HUES6 (cell line): ENCODE measurements around the gene YWHAQ.
A peak's percentile ranks its signal among the peaks of the same experiment; 100 is the strongest.
"Not testable (repeated sequence)": the region's sequence is repeated elsewhere in the genome, so short reads cannot be mapped to it uniquely, and the experiment has no call there.

ENCODE experiments used
- H3K27ac ChIP-seq: 2 replicates; pipeline ENCODE4 v1.7.0; 2013; ENCODE audit warnings: low read depth, mild to moderate bottlenecking, low read length, inconsistent platforms
- H3K27me3 ChIP-seq: 2 replicates; pipeline ENCODE4 v1.6.1; 2013; ENCODE audit warnings: low read length; ENCODE audit not compliant: control insufficient read depth, insufficient read depth
- H3K36me3 ChIP-seq: 2 replicates; pipeline ENCODE4 v1.6.1; 2013; ENCODE audit warnings: low read length; ENCODE audit not compliant: control insufficient read depth, insufficient read depth
- H3K4me1 ChIP-seq: 2 replicates; pipeline ENCODE4 v1.6.1; 2013; ENCODE audit warnings: low read length; ENCODE audit not compliant: control insufficient read depth, insufficient read depth
- H3K4me3 ChIP-seq: 2 replicates; pipeline ENCODE4 v1.5.1; 2013; ENCODE audit warnings: low read depth, low read length
- H3K9ac ChIP-seq: one replicate; pipeline ENCODE4 v1.6.1; 2013; ENCODE audit warnings: mild to moderate bottlenecking, low read length
- H3K9me3 ChIP-seq: 2 replicates; pipeline ENCODE4 v1.6.1; 2013; ENCODE audit warnings: low read depth, low read length; ENCODE audit not compliant: control insufficient read depth, insufficient read depth

YWHAQ gene

DNA sequence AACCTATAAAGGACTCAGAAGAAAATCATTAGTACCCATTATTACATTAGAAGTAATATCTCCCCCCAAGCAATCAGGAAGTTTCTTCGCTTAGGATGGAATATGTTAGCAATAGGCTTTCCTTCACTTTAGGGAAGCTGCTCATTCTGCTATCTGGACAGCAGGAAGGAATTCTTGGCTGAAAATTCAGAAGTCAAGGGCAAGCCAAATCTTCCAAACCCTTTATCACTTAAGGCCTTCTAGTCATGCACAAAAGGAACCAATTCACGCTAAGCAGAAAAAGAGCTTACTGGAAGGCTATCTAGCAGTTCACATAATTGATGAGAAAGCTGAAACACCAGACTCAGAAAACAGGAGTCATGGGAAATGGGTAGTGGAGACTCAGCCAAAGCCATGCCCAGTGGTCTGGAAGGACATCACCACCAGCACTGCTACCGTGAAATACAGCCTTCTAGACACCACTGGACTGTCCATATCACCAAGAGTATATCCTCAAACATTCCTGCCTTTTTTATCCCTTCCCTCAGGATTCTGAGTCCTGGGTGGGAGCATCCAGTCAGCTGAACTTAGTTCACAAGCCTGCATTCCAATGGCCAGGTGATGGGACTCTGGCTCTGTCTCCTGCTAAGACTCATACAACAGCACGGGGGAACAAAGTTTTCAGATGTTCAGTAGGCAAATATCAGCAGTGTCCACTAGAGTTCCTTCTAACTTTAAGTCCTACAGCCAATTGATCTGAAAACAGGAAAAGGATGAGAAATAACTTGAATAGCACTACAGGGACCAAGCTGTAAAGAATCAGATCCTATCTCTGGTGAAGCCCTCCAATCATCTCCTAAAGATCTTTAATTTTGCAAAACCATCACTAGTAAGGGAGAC lies 60.4 kb downstream of the YWHAQ start:
- Histone ChIP-seq H3K27ac (no peak overlapping the region), H3K27me3 (no peaks in the 10 kb centered on the region), H3K36me3 (no peaks in the 10 kb centered on the region), H3K9ac (no peak overlapping the region), H3K4me1 (no peaks in the 10 kb centered on the region), H3K4me3 (no peak overlapping the region), H3K9me3 (no peaks in the 10 kb centered on the region)

GRCh38 chr2:9565436-9566153 lies 65.2 kb downstream of the YWHAQ start:
- Histone ChIP-seq H3K4me1 (no peaks in the 10 kb centered on the region), H3K27me3 (no peaks in the 10 kb centered on the region), H3K9ac (no peak overlapping the region), H3K27ac (no peak overlapping the region), H3K36me3 (no peaks in the 10 kb centered on the region), H3K9me3 (no peaks in the 10 kb centered on the region), H3K4me3 (no peak overlapping the region)

DNA sequence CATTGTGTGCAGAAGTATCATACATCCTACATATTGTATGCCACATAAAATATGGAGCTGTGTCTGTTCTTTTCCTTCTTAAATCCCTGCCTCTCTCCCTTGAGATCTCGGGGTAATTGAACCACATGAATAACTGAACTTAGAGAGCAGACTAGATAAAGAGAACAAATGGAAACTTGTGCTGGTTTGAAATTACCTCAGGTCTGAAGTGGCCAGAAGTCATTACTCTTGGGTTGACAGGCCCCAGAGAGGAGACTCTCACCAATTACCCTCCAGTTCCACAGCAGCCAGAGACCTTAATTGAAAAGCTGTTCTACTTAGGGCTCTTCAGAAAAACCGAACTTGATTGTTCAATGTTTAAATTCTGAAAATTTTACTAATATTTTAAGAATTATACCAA lies 70.2 kb downstream of the YWHAQ start:
- Histone ChIP-seq H3K4me3 (no peak overlapping the region), H3K36me3 (no peaks in the 10 kb centered on the region), H3K9me3 (no peaks in the 10 kb centered on the region), H3K27ac (no peak overlapping the region), H3K9ac (no peak overlapping the region), H3K27me3 (no peaks in the 10 kb centered on the region), H3K4me1 (peaks cover 3% of the 10 kb centered on the region; the same call in 1 of the 2 replicates)

DNA sequence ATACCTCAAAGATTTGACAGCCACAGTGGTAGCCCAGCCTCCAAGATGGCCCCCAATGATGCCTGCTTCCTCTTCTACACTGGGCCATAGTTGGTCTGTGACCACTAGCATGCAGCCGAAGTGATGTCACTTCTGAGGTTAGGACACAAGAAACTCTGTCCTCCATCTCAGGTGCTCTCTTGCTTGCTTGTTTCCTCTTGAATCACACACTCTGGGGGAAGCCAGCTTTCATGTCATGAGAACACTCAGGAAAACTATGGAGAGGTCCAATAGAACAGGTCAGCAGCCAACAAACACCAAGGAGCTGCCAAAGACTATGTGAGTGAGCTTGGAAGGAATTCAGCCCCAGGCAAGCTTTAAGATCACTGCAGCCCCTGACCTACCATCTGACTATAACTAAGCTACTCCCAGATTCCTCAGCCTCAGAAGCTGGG lies 71.8 kb downstream of the YWHAQ start:
- H3K4me1 ChIP-seq: peaks cover 8% of the 10 kb centered on the region; the same call in 1 of the 2 replicates
- H3K27ac ChIP-seq: no peak overlapping the region
- H3K27me3 ChIP-seq: no peaks in the 10 kb centered on the region
- H3K36me3 ChIP-seq: no peaks in the 10 kb centered on the region
- H3K9ac ChIP-seq: no peak overlapping the region
- H3K4me3 ChIP-seq: no peak overlapping the region
- H3K9me3 ChIP-seq: no peaks in the 10 kb centered on the region

GRCh38 chr2:9556121-9556743 lies 74.6 kb downstream of the YWHAQ start:
- no peaks in the 10 kb centered on the region for H3K27me3 ChIP-seq
- H3K9ac ChIP-seq: peak overlapping the region; percentile 96
- no peaks in the 10 kb centered on the region for H3K36me3 ChIP-seq
- peak overlapping the region; percentile 87 for H3K4me3 ChIP-seq
- peak overlapping the region; percentile 93 for H3K27ac ChIP-seq
- H3K9me3 ChIP-seq: no peaks in the 10 kb centered on the region
- peaks cover 15% of the 10 kb centered on the region for H3K4me1 ChIP-seq

- H3K9me3 ChIP-seq: no peaks in the 10 kb centered on the region
- H3K36me3 ChIP-seq: no peaks in the 10 kb centered on the region
- peak within 1 kb of the TSS; percentile 93 for H3K27ac ChIP-seq
- H3K4me3 ChIP-seq: peak within 1 kb of the TSS; percentile 87
- H3K9ac ChIP-seq: peak within 1 kb of the TSS; percentile 96
- H3K27me3 ChIP-seq: no peaks in the 10 kb centered on the region
- peaks cover 15% of the 10 kb centered on the region for H3K4me1 ChIP-seq
Measured at GRCh38 chr2:9555297-9556120, 75.3 kb downstream of the YWHAQ start, which contains the start of gene ADAM17. Gene ADAM17 (minus strand): TSS chr2:9555830. CDS start chr2:9555605, 225 bp downstream.

- Histone ChIP-seq H3K4me3 (peak overlapping the region; percentile 87), H3K27me3 (no peaks in the 10 kb centered on the region), H3K9ac (peak overlapping the region; percentile 96), H3K36me3 (no peaks in the 10 kb centered on the region), H3K9me3 (no peaks in the 10 kb centered on the region), H3K27ac (no peak overlapping the region), H3K4me1 (peaks cover 15% of the 10 kb centered on the region)
Measured at GRCh38 chr2:9554921-9555296, 75.9 kb downstream of the YWHAQ start.

GRCh38 chr2:9552219-9553178 lies 78.3 kb downstream of the YWHAQ start:
- Histone ChIP-seq H3K4me3 (no peak overlapping the region), H3K9me3 (no peaks in the 10 kb centered on the region), H3K9ac (no peak overlapping the region), H3K27ac (no peak overlapping the region), H3K36me3 (no peaks in the 10 kb centered on the region), H3K4me1 (peaks cover 14% of the 10 kb centered on the region), H3K27me3 (no peaks in the 10 kb centered on the region)

DNA sequence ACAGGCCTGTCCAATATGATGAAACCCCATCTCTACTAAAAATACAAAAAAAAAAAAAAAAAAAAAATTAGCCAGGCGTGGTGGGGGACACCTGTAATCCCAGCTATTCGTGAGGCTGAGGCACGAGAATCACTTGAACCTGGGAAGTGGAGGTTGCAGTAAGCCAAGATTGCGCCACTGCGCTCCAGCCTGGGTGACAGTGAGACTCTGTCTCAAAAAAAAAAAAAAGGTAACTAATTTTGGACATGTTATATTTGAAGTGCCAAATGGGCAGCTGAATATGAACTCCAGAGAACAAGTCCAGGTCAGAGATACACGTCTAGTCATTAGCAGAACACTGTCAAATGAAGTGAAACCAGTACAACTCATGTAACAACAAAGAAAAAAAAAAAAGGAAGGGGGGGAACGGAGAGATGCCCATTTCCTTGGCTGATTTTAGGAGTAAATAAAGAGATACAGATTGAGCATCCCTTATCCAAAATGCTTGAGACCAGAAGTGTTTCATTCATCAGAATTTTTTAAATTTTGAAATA lies 79.9 kb downstream of the YWHAQ start:
- H3K9ac ChIP-seq, H3K36me3 ChIP-seq, H3K27ac ChIP-seq, H3K9me3 ChIP-seq, H3K27me3 ChIP-seq, H3K4me3 ChIP-seq: not testable (repeated sequence)
- peaks cover 18% of the 10 kb centered on the region for H3K4me1 ChIP-seq
